IPS-NIHi7 (cell line): ENCODE results near the gene CD44.

Experiments
- DNase-seq: peaks from one replicate; pipeline ENCODE4 v3.0.0; 2012; ENCODE audit warnings: mixed read lengths; ENCODE audit errors: extremely low spot score

The CD44 gene

GRCh38 chr11:35158701-35159510 is 19.9 kb downstream of the CD44 start:
- DNase-seq = peak; percentile 22

- DNase-seq = no peak
These were observed 21.4 kb downstream of the CD44 start for GRCh38 chr11:35160246-35160824.

GRCh38 chr11:35160902-35161597 is 22.1 kb downstream of the CD44 start:
- DNase-seq = no peak

GRCh38 chr11:35162745-35163144 is 23.8 kb downstream of the CD44 start:
- no peak for DNase-seq

GRCh38 chr11:35163209-35163608 is 24.2 kb downstream of the CD44 start:
- no peak for DNase-seq

GRCh38 chr11:35163702-35164496 is 24.9 kb downstream of the CD44 start:
- no peak for DNase-seq

GRCh38 chr11:35165030-35165422 is 26.1 kb downstream of the CD44 start:
- DNase-seq = no peak

- DNase-seq = no peak
These were observed 26.7 kb downstream of the CD44 start for GRCh38 chr11:35165423-35166368.

- no peak for DNase-seq
These were observed 27.7 kb downstream of the CD44 start for GRCh38 chr11:35166369-35167360.

GRCh38 chr11:35167426-35167954 is 28.5 kb downstream of the CD44 start:
- DNase-seq = no peak

GRCh38 chr11:35168671-35169070 is 29.7 kb downstream of the CD44 start:
- no peak for DNase-seq

- DNase-seq = no peak
These were observed 30.1 kb downstream of the CD44 start for GRCh38 chr11:35169112-35169511.

- no peak for DNase-seq
These were observed 30.8 kb downstream of the CD44 start for GRCh38 chr11:35169754-35170153.

GRCh38 chr11:35170503-35170902 is 31.5 kb downstream of the CD44 start:
- DNase-seq = no peak

GRCh38 chr11:35171226-35171625 is 32.3 kb downstream of the CD44 start:
- no peak for DNase-seq

GRCh38 chr11:35173011-35173511 is 34.1 kb downstream of the CD44 start:
- no peak for DNase-seq

- DNase-seq = no peak
These were observed 34.9 kb downstream of the CD44 start for GRCh38 chr11:35173616-35174566.

GRCh38 chr11:35174666-35175065 is 35.7 kb downstream of the CD44 start:
- no peak for DNase-seq
